ENCODE measurements around the gene SPRY4.
"Not testable (repeated sequence)": the region's sequence is repeated elsewhere in the genome, so short reads cannot be mapped to it uniquely, and the experiment has no call there.

SPRY4 gene

DNA sequence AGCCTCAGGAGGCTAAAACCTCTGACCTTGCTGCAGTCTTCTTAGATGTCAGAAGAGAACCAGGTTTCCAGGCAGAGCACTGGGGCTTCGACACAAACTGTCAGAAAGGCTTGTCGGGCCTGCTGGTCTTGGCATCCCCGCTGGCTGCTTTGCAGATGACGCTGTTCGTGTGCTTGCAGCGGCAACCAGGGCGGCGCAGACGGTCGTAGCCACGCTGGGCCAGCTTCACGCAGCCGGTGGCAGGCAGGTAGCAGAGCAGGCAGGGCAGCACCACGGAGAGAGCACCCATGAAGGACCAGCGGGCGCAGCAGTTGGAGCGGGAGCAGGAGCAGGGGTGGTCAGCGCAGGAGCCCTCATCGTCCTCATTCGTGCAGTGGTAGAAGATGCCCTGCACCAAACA lies 10.7 kb downstream of the SPRY4 start:
- no peak for DNase-seq

DNA sequence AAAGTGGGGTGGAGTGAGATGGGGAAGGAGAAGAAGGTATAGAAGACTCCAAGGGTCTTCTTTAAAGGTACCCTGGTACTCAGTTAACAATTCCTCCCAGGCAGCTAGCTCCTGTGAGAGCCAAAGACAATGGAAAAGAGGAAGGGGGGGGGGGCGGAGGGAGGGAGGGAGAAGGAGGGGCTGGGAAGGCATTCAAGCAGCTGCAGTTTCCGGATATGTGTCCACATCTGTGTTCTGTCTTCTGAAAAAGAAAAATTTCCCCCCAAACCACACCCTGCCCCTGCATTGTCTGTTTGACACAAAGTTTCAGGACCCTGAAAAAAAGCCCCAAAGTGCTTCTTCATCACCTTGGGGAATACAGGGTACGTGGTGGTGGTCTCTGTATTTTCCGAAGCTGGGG lies 11.1 kb downstream of the SPRY4 start:
- no peak for DNase-seq

DNA sequence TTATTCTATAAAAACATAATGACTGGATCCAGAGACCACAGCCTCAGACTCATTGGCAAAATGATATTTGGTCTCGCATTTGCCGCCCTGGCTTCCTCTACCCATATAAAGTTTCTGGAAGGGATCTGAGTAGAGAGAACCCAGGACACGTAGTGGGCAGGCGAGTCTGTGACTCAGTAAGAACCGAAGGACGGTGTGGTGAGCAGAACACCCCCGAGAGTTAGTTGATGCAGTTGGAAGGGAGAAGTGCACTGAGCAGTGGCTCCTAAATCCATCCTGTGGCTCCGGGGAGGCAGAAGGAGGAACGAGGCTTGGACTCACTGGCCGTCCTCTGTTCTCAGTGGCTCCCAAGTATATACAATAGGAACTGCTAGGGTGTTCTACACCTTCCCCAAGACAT lies 11.5 kb downstream of the SPRY4 start:
- no peak for DNase-seq

DNA sequence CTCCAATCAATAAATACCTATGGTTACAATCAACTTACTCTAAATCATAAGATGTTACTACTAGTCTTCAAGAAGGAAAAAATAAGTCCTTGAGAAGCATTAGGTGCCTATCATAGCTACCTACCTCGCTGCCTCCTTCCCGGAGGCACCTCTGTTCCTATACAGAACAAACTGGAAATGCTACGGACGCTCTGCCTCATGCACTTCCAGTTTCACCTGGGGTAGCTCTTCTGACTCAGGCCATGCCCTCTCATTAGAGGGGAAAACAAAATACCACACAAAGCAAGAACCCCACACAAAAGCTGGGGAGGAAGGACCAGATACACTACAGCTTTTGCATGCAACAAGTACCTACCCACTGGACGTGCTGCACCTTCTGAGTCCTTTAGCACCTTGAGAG lies 12.4 kb downstream of the SPRY4 start:
- no peak for DNase-seq

DNA sequence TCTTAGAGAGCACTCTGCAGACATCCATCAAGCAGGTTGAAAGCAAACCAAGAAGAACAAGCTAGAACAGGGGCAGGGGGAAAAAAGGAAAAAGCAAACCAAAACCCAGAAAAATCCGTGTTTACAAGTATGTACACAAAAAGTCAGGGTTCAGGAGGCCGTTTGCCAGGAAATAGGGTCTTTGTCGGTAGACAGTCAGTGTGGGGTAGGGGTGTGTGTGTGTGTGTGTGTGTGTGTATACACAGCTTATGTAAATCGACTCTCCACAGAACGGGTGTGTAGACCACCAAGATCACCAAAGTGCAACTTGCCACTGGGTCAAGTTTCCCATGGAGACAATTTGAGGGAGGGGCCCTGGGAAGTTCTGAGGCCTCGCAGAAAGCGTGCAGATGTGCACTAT lies 13.1 kb downstream of the SPRY4 start:
- no peak for DNase-seq

DNA sequence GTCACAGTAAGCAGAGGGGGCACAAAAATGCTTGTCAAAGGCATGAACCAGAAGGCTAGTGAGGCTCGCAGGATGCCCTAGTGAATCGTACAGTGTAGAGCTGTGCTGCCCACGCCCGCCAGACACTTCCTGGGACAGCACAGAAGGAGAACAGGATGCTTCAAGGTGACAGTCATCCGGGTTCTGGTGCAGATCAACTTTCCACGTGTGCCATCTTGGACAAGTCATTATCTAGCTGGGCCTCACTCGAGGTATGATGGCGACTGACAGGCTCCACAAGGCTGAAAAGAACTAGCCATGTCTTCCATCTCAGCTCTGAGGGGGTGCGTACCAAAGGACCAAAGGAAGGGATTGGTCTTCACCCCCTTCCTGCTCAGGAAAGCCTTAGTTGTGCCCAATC lies 14.0 kb downstream of the SPRY4 start:
- DNase-seq = no peak

DNA sequence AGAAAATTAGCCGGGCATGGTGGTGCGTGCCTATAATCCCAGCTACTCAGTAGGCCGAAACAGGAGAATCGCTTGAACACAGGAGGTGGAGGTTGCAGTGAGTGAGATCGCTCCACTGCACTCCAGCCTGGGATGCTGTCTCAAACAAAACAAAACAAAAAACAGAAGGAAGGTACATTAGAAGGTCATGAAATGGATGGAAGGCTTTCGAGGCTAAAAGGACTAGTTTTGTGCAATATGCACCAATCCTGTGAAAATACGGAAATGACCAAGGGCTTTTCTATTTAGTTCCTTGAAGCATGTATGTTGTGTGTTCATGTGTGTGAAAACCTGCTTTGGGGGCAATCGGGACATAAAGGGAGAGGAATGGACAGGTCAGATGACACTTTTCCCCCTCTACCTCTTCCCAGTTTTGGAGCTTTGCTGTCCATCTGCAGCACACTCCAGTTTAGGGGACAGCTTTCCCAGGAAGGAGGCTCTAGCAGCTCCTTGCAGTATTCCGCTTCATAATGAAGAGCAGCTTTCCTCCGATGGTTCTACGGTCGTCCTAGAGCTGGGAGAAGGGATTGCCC lies 15.0 kb downstream of the SPRY4 start:
- DNase-seq = no peak

DNA sequence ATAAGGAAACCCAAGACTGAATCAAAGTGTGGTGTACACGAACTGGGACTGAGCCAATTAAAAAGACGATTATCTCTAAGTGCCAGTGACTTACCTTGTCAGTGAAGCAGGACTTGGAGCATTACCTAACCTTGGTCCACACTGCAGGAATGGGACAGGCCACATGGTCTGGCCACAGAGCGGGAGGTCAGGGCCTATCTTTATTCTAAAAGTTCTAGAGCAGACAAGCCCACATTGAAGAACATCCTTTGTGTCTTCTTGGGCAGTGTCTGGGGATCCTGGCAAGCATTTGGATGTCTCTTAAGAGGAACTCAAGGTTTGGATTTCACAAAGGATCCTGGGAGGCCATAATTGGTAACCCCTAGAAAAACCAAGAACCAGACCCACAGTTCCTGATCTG lies 16.5 kb downstream of the SPRY4 start:
- DNase-seq = no peak

DNA sequence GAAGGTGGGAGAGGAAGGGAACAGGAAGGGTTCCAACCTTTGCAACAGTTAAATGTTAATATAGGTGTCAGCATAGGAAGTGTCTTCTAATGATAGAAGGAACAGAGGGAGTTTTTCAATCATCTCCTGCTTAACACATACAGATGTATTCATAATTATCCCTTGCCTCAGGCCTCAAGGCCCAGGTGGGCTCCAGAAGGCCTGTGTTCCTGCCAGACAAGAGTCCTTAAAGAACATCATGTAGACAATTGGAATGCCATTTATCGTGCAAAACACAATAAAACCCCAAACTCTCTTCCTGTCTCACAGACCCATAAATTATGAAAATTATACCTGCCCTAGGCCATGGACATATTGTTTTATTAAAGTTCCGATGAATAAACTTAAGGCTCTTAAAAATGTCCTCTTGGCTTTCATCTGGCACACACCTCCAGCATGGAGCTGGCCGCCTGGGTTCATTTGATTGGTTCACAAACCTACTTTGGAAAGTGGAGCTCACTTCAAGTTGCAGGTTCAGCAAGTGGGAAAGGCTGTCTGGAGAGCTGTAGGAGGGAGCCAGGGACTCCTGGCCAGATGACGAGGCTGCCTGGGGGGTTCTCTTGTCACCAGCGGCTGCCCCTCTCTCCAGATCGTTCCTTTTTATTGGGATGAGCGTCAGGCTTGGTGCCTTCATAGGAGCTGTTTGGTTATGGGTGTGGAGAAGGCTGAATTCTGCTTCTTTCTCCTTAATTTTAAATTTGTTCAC lies 17.5 kb downstream of the SPRY4 start:
- no peak for DNase-seq

DNA sequence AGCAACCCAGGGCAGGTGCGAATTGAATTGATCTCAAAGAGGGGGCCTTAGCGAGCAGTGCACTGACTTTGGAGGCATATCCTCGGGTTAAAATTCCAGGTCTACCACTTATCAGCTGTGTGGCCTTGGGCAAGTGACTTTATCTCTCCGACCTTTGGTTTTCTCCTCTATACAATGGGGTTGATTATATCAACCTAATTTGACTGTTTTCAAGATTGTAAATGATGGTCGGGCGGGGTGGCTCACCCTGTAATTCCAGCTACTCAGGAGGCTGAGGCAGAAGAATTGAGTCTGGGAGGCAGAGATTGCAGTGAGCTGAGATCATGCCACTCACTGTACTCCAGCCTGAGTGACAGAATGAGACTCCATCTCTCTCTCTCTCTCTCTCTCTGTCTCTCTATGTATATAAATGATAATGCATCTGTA lies 18.7 kb downstream of the SPRY4 start:
- DNase-seq = no peak

DNA sequence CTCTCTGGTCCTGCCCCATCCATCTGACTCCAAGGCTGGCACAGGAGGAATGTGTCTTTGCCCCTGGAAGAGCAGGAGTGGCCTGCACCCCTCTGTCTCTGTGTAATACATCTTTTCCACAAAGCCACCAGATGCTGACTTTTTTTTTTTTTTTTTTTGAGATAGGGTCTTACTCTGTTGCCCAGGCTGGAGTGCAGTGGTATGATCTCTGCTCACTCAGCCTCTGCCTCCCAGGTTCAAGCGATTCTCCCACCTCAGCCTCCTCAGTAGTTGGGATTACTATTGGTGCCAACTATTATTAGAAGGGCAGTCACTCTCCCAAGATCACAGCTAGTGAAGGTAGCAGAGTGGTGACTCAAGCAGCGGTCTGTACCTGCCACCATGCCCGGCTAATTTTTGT lies 19.6 kb downstream of the SPRY4 start:
- no peak for DNase-seq

DNA sequence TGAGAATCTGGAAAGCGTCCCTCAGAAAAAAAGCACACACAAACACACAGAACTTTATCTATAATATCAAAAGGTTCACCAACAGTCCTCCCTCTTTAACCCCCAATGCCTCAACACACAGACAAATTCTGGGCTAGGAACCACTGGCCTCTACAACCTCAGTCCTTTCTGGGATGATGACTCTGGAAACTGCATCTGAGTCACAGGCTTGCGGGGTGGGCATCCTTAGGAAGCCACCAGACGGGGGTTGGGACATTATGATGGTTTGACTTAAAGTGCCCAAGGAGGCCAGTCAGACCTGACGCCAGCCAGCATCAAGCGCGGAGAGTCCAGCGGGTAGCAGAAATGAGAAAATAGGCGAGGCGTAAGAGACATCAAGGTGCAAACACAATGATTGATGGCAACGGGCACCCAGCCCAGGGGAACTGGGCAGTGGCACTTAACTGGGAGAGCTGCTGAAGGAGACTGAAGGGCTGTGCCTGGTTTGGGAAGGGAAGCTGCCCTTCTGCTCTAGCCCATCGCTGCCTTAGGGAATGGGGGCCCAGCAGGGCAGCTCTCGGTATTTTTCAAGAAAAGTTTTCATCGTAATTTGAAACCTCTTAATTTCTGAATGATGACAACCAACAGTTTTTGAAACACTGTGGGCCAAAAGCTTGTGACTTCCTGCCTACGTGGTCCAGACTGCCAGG lies 20.7 kb downstream of the SPRY4 start:
- no peak for DNase-seq

DNA sequence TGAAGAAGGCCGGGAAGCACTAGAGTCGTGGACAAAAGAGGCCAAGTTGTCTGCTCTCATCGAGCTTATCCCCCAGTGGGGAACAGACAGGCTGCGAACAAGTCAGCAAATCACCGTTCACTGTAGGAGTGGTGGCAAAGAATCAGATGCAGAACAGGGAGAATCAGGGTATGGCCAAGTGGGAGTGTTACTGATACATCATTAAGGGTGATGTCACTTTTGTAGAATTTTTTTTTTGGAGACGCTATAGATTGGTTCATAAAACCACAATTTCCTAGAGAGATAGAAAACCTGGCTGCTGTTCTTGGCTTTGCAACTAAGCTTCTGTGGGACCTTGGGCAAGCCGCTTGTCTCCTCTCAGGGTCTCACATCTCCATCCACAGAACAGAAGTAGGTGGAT lies 21.3 kb downstream of the SPRY4 start:
- DNase-seq = no peak

DNA sequence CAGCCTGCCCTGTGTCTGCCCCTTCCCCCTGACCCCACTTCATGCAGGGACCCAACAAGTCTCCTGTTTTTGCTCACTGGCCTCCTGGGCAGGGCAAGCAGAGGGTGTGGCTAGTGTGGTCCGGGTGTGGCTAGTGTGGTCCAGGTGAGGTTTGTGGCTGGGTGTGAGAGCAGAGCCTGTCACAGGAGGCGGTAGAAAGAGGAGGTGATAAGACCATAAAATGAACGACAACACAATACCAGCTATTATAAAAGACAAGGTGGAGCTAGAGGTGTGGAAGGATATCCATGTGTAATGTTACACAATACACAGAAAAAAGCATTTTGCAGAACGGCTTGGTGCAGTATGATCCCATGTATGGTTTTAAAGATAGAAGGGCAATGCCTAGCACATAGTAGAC lies 23.3 kb downstream of the SPRY4 start:
- no peak for DNase-seq

DNA sequence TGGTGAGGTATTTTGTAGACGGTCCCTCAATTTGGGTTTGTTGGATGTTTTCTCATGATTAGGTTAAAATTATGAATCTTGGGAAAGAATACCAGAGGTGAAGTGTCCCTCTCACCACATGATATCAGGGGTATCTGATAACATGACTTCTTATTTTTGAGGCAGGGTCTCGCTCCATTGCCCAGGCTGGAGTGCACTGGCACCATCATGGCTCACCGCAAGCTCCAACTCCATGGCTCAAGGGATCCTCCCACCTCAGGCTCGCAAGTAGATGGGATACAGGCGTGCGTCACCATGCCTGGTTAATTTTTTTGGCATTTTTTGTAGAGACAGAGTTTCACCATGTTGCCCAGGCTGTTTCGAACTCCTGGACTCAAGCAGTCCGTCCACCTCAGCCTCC lies 24.1 kb downstream of the SPRY4 start:
- no peak for DNase-seq

DNA sequence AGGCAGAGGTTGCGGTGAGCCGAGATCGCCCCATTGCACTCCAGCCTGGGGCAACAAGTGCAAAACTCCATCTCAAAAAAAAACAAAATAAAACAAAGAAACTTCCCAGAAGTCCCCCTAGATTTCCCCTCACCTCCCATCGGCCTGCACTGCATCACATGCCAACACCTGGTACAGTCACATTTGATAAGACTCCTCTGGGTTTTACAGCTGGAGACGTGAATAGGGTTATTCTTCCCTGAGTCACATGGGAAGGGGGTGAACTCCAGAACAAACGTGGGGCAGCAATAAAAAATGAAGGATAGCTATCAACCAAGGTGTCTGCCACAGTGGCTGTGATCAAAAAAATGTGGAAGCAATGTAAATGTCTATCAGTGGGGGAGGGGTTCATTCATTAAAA lies 26.0 kb downstream of the SPRY4 start:
- no peak for DNase-seq

DNA sequence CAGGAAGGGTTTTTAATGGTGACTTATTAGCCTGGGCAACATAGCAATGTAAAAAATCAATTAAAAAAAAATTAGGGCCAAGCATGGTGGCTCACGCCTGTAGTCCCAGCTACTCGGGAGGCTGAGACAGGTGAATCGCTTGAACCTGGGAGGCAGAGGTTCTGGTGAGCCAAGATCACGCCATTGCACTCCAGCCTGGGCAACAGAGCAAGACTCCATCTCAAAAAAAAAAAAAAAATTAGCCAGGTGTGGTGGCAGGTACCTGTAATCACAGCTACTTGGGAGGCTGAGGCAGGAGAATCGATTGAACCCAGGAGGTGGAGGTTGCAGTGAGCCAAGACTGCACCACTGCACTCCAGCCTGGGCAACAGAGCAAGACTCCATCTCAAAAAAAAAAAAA lies 27.0 kb downstream of the SPRY4 start:
- DNase-seq = not testable (repeated sequence)

DNA sequence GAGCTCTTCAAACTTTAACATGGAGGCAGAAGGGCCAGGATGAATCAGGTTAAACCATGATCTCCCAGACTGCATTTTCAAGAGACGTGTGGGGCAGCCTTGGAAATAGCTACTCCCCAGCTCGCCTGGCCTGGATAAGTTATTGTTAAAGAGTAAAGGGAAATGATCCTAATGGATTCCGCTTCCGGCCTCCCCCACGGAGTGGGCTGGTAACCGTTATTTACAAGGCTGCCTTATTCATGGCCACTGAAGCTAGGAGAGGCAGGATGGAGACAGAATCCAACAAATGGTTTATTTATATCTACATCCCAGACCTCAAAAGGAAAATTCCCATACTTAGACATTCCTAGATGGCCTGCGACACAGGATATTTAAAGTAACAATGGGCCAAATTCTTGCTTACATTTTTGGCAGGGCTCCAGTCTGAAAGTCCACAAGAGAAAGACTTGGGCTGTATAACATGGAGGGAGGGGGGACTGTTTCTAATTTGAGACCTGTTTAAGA lies 27.9 kb downstream of the SPRY4 start:
- no peak for DNase-seq

DNA sequence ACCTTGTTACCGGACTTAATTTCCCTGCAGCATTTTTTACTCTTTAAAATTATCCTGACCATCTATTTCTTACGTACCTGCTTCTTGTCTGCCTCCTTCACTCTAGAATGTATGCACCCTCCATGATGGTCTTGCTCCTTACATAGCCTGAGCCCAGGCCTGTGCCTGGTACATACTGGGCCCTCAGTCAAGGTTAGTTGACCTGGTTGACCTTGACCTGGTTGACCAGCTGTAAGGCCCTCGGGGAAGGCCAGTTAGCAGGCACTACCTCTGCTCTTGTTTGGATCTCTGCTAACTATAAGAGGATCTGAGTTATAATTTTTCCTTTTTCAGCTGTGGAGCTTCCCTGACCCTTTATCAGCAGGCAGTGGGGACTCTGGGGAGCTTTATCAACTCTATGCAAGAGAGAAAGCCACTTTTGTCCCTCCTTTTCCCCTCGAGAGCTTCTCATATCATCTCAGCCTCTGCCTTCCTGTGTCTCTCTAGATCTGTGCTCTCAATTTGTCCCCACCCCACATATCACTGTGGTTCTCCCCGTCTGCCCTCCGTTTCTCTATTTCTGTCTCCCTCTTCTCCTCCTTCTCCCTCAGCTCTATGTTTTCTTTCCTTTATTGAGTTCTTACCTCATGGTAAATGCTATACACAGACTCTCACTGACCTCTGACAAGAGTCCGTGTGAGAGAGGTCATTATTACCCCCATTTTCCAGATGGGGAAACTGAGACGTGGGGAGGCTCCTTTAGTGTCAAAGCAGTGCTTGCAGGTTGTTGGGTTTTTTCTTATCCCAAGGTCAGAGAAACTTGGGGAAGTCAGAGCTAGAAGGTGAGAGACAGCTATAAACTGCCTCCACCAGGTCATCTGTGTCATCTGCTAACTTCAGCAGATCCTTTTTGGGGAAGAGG lies 28.6 kb downstream of the SPRY4 start:
- peak; percentile 63 for DNase-seq

DNA sequence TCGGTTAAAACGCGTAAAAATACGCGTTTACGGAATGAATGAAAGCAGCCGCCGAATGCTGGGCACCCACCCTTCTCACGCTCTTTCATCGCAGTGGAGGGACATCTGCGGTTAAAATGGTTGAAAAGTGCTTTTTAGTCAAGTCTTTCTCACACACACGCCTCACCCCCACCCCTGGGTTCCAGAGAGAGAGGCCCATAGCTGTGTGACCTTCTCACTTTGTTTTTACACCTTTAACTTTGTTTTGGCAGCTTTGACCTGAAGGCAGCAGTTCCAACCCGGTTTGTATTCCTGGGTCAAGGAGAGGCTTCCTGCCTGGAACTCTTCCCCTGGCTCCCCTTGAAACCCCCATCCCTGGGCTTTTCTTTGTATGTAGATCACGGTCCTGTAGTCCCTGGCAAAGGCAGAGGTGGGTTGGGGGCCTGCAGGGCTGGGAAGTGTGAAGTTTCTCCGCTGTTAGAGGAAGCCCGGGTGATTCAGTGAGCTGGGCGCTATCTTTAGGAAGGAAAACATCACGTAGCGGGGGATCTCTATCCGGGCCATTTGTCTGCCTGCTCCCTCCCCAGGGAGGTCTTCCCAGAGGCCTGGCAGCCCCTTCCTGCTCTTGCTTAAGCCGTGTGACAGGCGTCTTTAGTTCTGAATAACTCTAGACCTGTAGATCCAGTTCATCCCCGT lies 29.6 kb downstream of the SPRY4 start:
- DNase-seq = no peak

DNA sequence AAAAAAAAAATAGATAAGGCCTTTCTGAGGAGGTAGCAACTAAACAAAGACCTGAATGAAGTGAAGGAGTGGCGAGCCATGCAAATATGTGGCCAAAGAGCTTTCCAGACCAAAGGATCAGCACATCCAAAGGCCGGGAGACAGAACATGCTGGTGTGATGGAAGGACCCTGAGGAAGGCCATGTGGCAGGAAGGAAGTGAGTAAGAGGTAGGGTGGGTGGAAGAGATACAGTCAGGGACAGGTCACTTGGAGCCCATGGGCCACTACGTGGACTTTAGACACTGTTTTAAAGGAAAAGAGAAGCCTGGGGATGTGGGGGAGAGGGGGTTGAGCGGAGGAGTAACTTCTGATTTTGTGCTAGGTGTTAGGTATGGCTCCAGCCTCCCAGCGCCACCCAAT lies 31.3 kb downstream of the SPRY4 start:
- DNase-seq = no peak

DNA sequence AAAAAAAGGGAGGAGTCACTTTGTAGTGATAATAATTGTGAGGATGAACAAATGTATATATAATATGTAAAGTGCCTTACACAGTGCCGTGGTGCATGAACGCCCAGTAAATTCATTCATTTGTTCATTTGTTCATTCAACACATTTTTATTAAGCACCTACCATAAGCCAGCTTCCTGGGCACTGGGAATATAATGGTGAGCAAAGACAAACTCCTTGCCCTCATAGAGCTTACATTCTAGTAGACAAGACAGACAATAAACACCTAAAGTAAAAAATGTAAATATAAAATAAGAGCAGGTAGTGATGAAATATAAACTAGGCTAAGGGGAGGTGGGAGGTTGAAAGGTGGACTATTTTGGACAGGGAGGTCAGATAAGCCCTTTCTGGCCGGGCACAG lies 32.0 kb downstream of the SPRY4 start:
- DNase-seq = no peak

DNA sequence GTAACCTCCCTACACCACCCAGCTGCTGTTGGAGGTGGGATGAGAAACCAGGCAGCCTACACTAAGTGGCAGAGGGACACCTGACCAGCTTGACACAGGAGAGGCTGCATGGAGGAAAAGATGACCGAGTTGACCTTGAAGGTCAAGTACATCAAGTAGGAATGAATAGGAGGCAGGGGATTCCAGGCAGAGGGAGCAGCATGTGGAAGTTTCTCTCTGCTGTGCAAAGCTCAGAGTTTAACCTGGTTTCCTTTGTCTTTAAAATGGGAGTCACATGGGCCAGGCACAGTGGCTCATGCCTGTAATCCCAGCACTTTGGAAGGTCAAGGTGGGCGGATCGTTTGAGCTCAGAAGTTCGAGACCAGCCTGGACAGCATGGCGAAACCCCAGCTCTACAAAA lies 32.6 kb downstream of the SPRY4 start:
- no peak for DNase-seq
